K562 (cell line): ENCODE data around the gene CSAG1. TPM values are rescaled to one million over a fixed set of nuclear protein-coding genes. Genes with fewer than 3 reads are reported as not detected.

Experiments used
- ARID2 ChIP-seq: fragments of 450-650 bp; IDR thresholded peaks from 2 replicates; pipeline ENCODE4 v1.6.1; 2017; ENCODE audit warnings: antibody characterized with exemption, mild to moderate bottlenecking
- BCL6 ChIP-seq: fragments of 250-450 bp; sonication (Bioruptor Pico); IDR thresholded peaks from 2 replicates; pipeline ENCODE4 v1.4.0; 2020
- BHLHE40 ChIP-seq: IDR thresholded peaks from 2 replicates; pipeline ENCODE4 v1.6.1; 2011; ENCODE audit warnings: low read length, improper control_type of control experiment
- BMI1 ChIP-seq: fragments of 150-350 bp; IDR thresholded peaks from 2 replicates; pipeline ENCODE4 v1.6.1; 2014; ENCODE audit warnings: low read length
- BRF2 ChIP-seq: IDR thresholded peaks from 3 replicates; pipeline ENCODE4 v1.6.1; 2011; ENCODE audit warnings: borderline replicate concordance, mild to moderate bottlenecking; ENCODE audit not compliant: insufficient read length, insufficient read depth
- CREM ChIP-seq: IDR thresholded peaks from 2 replicates; pipeline ENCODE4 v1.6.1; 2014; ENCODE audit warnings: antibody characterized with exemption, low read depth
- E2F5 ChIP-seq: sonication (generic); formaldehyde crosslinking; IDR thresholded peaks from 2 replicates; pipeline ENCODE4 v1.8.0; 2022; ENCODE audit warnings: mild to moderate bottlenecking, missing genetic modification reagents
- E2F6 ChIP-seq, 2 experiments: IDR thresholded peaks; 2 replicates each; pipeline ENCODE4 v1.6.1; 2011; ENCODE audit warnings: borderline replicate concordance in 1 of 2, control low read depth in 1 of 2, low read depth in 1 of 2, low read length in 1 of 2, mild to moderate bottlenecking in 1 of 2, mixed read lengths in 1 of 2, moderate library complexity in 1 of 2; ENCODE audit not compliant: insufficient read depth in 1 of 2, insufficient read length in 1 of 2, poor library complexity in 1 of 2, severe bottlenecking in 1 of 2; ENCODE audit errors: extremely low read depth in 1 of 2
- GABPB1 ChIP-seq: sonication (generic); formaldehyde crosslinking; IDR thresholded peaks from 2 replicates; pipeline ENCODE4 v1.8.0; 2022; ENCODE audit warnings: mild to moderate bottlenecking, missing genetic modification reagents
- GTF2B ChIP-seq: IDR thresholded peaks from 2 replicates; pipeline ENCODE4 v1.6.1; 2011; ENCODE audit not compliant: insufficient read length; ENCODE audit errors: extremely low read depth
- HOXB6 ChIP-seq: fragments of 250-450 bp; sonication (Bioruptor Pico); IDR thresholded peaks from 2 replicates; pipeline ENCODE4 v1.5.1; 2022; ENCODE audit warnings: mild to moderate bottlenecking, borderline replicate concordance
- KLF16 ChIP-seq: IDR thresholded peaks from 2 replicates; pipeline ENCODE4 v1.6.1; 2016; ENCODE audit warnings: antibody characterized with exemption
- NFIC ChIP-seq: fragments of 450-650 bp; IDR thresholded peaks from 2 replicates; pipeline ENCODE4 v1.6.1; 2017; ENCODE audit warnings: mild to moderate bottlenecking, inconsistent platforms
- NR2C1 ChIP-seq, 2 experiments: fragments of 450-650 bp; IDR thresholded peaks; 2 replicates each; pipeline ENCODE4 v1.6.1; 2017; ENCODE audit warnings: mild to moderate bottlenecking in 2 of 2, antibody characterized with exemption in 1 of 2, inconsistent platforms in 1 of 2, missing compliant biosample characterization in 1 of 2, missing genetic modification characterization in 1 of 2
- PHB ChIP-seq: fragments of 250-450 bp; sonication (Bioruptor Pico); IDR thresholded peaks from 2 replicates; pipeline ENCODE4 v1.5.0; 2021
- PHF20 ChIP-seq: fragments of 450-650 bp; IDR thresholded peaks from 2 replicates; pipeline ENCODE4 v1.6.1; 2018; ENCODE audit not compliant: partially characterized antibody
- POLR2A ChIP-seq: fragments of 450-650 bp; conservative IDR thresholded peaks from 2 replicates; pipeline ENCODE4 v1.6.1; 2016
- POLR2B ChIP-seq: fragments of 450-650 bp; IDR thresholded peaks from 2 replicates; pipeline ENCODE4 v1.6.1; 2018; ENCODE audit warnings: low read depth; ENCODE audit not compliant: partially characterized antibody
- PTTG1 ChIP-seq: fragments of 450-650 bp; IDR thresholded peaks from 2 replicates; pipeline ENCODE4 v1.6.1; 2016; ENCODE audit warnings: low read depth, mild to moderate bottlenecking, missing genetic modification characterization, missing compliant biosample characterization
- RAD51 ChIP-seq: fragments of 450-650 bp; IDR thresholded peaks from 2 replicates; pipeline ENCODE4 v1.7.1; 2016; ENCODE audit warnings: low read depth, mild to moderate bottlenecking, borderline replicate concordance
- TBL1XR1 ChIP-seq, 2 experiments: IDR thresholded peaks; 2 replicates each; pipeline ENCODE4 v1.6.1; 2012; ENCODE audit warnings: improper control_type of control experiment in 2 of 2, low read length in 2 of 2, mild to moderate bottlenecking in 1 of 2
- ZBTB7A ChIP-seq: IDR thresholded peaks from 2 replicates; pipeline ENCODE4 v1.6.1; 2011; ENCODE audit warnings: low read depth, mild to moderate bottlenecking, low read length, moderate library complexity, borderline replicate concordance; ENCODE audit not compliant: control insufficient read depth
- ZKSCAN1 ChIP-seq: fragments of 150-350 bp; IDR thresholded peaks from 2 replicates; pipeline ENCODE4 v1.6.1; 2016; ENCODE audit warnings: low read depth, low read length
- ZNF655 ChIP-seq: fragments of 250-450 bp; sonication (Bioruptor Pico); IDR thresholded peaks from 2 replicates; pipeline ENCODE4 v1.5.0; 2021
- ZNF77 ChIP-seq: fragments of 250-450 bp; sonication (Bioruptor Pico); IDR thresholded peaks from 2 replicates; pipeline ENCODE4 v1.5.0; 2020
- polyA plus RNA-seq, 8 experiments: library from polyadenylated mRNA; depleted of rRNA in 4 of 8; stranded (reverse) in 5 of 8; unstranded in 3 of 8; fragments of >200 nt; fragmentation: Nextera tagmentation in 2 of 8; fragmentation: Illumina TruSeq in 1 of 8; extraction: Ambion mirVana in 2 of 8; extraction: Trizol in 1 of 8; gene quantifications; 2 replicates each; pipeline versions ENCODE4 v1.2.1 to v1.2.3, GENCODE V29; 2011 to 2014; ENCODE audit warnings: inconsistent platforms in 1 of 8, missing spikeins in 1 of 8
- total RNA-seq, 7 experiments: library from RNA; depleted of rRNA in 6 of 7; stranded (reverse); fragments of >200 nt in 6 of 7; fragmentation: Illumina TruSeq in 2 of 7; extraction: Trizol in 2 of 7; gene quantifications; 2 replicates each; pipeline versions ENCODE4 v1.2.1 to v1.2.3, GENCODE V29; 2011 to 2021; ENCODE audit warnings: low replicate concordance in 1 of 7

Gene CSAG1
- total and polyA plus RNA-seq, 9 of the 15 experiments (the other 6 are each of a cell fraction or from before 2014, with no cell fraction given): 43.1 to 170 (median 62.1) TPM

- no peak for TF ChIP-seq PTTG1 (tag)
- no peak for TF ChIP-seq ARID2
- TF ChIP-seq GTF2B: no peak
- no peak for TF ChIP-seq ZNF77 (CRISPR knock-in tag)
- 0 out of 2 replicates have a peak, but pooled peaks have one; percentile 28 for TF ChIP-seq ZKSCAN1
- no peak for TF ChIP-seq BRF2
- TF ChIP-seq PHB: no peak
- no peak for TF ChIP-seq BCL6 (CRISPR knock-in tag)
- no peak for TF ChIP-seq KLF16
- TF ChIP-seq NR2C1 (IDR thresholded peaks at IDR 0.05): peak; percentile 89
- peak; percentile 93 for TF ChIP-seq NR2C1 (tag; IDR thresholded peaks at IDR 0.05)
- peak; percentile 97 for TF ChIP-seq CREM
- TF ChIP-seq PHF20: peak; percentile 58
- no peak for TF ChIP-seq NFIC
- TF ChIP-seq RAD51: peak; percentile 58; the same call in 1 of the 2 replicates
- TF ChIP-seq E2F5 (CRISPR knock-in tag): no peak
- peak; percentile 89 for TF ChIP-seq GABPB1 (CRISPR knock-in tag)
- peak in 1 of 2 experiments; percentile 10 for TF ChIP-seq E2F6 (IDR thresholded peaks at IDR 0.05; ENCODE audit: borderline replicate concordance in 1 of 2, extremely low read depth in 1 of 2, insufficient read depth in 1 of 2, insufficient read length in 1 of 2, low read depth in 1 of 2, low read length in 1 of 2, poor library complexity in 1 of 2, severe bottlenecking in 1 of 2)
- TF ChIP-seq ZBTB7A: no peak
- 0 out of 2 replicates have a peak, but pooled peaks have one; percentile 29 for TF ChIP-seq POLR2A
- no peak for TF ChIP-seq POLR2B
- TF ChIP-seq HOXB6 (CRISPR knock-in tag): no peak
- peak; percentile 89 for TF ChIP-seq BHLHE40
- no peak for TF ChIP-seq ZNF655 (CRISPR knock-in tag)
- TF ChIP-seq BMI1: no peak
- TF ChIP-seq TBL1XR1 (IDR thresholded peaks at IDR 0.05; ENCODE audit: low read length in 2 of 2): no peak
These were observed at the start of gene CSAG1, which contains the start of gene MAGEA12 (continued) for GRCh38 chrX:152733261-152733975.
